Measurements from ENCODE around the gene POLA2. TPM values are rescaled to one million over a fixed set of nuclear protein-coding genes. Genes with fewer than 3 reads are reported as not detected.
A peak's percentile ranks its signal among the peaks of the same experiment; 100 is the strongest.

The POLA2 gene
- total and polyA plus RNA-seq, 9 of the 15 experiments (the other 6 are each of a cell fraction or from before 2014, with no cell fraction given) = 2.7 to 134 (median 44.4) TPM

DNA sequence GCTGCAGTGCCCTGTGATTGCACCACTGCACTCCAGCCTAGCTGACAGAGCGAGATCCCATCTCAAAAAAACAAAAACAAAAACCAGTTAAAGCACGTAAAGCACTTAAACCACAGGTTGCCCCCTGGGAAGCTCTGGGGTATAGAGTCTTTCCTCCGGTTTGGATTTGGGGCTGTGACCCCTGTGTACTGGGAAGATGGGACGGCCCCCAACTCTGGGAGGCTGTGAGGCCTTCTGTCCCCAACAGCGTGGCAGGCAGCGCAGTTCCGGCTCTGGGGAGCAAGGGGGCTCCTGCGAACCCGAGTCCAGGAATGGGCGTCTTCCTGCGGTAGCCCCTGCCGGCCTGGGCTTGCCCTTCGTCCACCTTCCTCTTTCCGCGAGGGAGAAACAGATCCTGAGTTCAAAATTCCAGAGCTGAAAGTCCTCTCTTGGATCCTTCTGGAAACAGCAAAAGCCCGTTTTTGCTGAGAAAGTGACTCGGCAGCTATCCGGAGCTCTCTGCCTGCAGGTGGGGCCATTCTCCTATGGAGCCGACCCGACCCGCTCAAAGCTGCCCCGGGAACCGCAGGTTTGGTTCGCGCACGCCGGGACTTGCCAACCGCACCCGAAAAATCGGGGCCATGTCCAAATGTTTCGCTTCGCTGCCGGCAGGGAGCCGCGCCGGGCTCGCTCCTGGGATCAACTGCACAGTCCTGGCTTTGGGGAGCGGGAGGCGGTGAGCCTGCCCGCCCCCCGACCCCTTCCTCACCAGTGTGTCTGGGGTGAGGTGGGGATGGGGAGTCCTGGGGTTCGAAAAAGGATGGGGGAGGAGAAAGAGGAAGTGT lies 36.3 kb upstream of the POLA2 start (continued):
- no peak for TF ChIP-seq ZNF224 (CRISPR knock-in tag; IDR thresholded peaks at IDR 0.05)
- no peak for TF ChIP-seq ZNF239 (CRISPR knock-in tag; IDR thresholded peaks at IDR 0.05)
- no peak for TF ChIP-seq ELF2 (CRISPR knock-in tag; IDR thresholded peaks at IDR 0.05)
- no peak for TF ChIP-seq TBL1XR1 (IDR thresholded peaks at IDR 0.05; ENCODE audit: low read length in 2 of 2)
- TF ChIP-seq, protein P1, sequence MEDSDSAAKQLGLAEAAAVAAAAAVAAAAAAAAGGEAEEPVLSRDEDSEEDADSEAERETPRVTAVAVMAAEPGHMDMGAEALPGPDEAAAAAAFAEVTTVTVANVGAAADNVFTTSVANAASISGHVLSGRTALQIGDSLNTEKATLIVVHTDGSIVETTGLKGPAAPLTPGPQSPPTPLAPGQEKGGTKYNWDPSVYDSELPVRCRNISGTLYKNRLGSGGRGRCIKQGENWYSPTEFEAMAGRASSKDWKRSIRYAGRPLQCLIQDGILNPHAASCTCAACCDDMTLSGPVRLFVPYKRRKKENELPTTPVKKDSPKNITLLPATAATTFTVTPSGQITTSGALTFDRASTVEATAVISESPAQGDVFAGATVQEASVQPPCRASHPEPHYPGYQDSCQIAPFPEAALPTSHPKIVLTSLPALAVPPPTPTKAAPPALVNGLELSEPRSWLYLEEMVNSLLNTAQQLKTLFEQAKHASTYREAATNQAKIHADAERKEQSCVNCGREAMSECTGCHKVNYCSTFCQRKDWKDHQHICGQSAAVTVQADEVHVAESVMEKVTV (CRISPR knock-in tag; IDR thresholded peaks at IDR 0.05) = peak; percentile 41; the same call in 1 of the 2 replicates
- TF ChIP-seq ZNF507 (tag; conservative IDR thresholded peaks at IDR 0.05) = no peak
- no peak for TF ChIP-seq C11orf30 (IDR thresholded peaks at IDR 0.05; ENCODE audit: low read depth)
- TF ChIP-seq EP400 (IDR thresholded peaks at IDR 0.05) = peak; percentile 65; the same call in 1 of the 2 replicates
- no peak for TF ChIP-seq TEAD4 (IDR thresholded peaks at IDR 0.05; ENCODE audit: low read length)
- no peak for TF ChIP-seq TEAD4 (CRISPR knock-in tag; IDR thresholded peaks at IDR 0.05; ENCODE audit: borderline replicate concordance)
- TF ChIP-seq NFE2L1 (tag; IDR thresholded peaks at IDR 0.05; ENCODE audit: borderline replicate concordance, low read depth) = no peak
- TF ChIP-seq, protein P2, sequence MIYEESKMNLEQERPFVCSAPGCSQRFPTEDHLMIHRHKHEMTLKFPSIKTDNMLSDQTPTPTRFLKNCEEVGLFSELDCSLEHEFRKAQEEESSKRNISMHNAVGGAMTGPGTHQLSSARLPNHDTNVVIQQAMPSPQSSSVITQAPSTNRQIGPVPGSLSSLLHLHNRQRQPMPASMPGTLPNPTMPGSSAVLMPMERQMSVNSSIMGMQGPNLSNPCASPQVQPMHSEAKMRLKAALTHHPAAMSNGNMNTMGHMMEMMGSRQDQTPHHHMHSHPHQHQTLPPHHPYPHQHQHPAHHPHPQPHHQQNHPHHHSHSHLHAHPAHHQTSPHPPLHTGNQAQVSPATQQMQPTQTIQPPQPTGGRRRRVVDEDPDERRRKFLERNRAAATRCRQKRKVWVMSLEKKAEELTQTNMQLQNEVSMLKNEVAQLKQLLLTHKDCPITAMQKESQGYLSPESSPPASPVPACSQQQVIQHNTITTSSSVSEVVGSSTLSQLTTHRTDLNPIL (CRISPR knock-in tag; IDR thresholded peaks at IDR 0.05) = no peak
- TF ChIP-seq PHTF2 (CRISPR knock-in tag; IDR thresholded peaks at IDR 0.05) = no peak
- no peak for TF ChIP-seq NUFIP1 (IDR thresholded peaks at IDR 0.05; ENCODE audit: partially characterized antibody)
- TF ChIP-seq, protein P3, sequence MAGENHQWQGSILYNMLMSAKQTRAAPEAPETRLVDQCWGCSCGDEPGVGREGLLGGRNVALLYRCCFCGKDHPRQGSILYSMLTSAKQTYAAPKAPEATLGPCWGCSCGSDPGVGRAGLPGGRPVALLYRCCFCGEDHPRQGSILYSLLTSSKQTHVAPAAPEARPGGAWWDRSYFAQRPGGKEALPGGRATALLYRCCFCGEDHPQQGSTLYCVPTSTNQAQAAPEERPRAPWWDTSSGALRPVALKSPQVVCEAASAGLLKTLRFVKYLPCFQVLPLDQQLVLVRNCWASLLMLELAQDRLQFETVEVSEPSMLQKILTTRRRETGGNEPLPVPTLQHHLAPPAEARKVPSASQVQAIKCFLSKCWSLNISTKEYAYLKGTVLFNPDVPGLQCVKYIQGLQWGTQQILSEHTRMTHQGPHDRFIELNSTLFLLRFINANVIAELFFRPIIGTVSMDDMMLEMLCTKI (IDR thresholded peaks at IDR 0.05; ENCODE audit: partially characterized antibody) = no peak
- no peak for TF ChIP-seq PML (IDR thresholded peaks at IDR 0.05; ENCODE audit: low read length)
- TF ChIP-seq SP1 (CRISPR knock-in tag; IDR thresholded peaks at IDR 0.05) = peak; percentile 60
- TF ChIP-seq KLF6 (CRISPR knock-in tag; IDR thresholded peaks at IDR 0.05; ENCODE audit: borderline replicate concordance) = 0 out of 2 replicates have a peak, but pooled peaks have one; percentile 37
- TF ChIP-seq HDAC8 (tag; IDR thresholded peaks at IDR 0.05) = no peak
- peak; percentile 27 for TF ChIP-seq TAF1 (IDR thresholded peaks at IDR 0.05; ENCODE audit: control insufficient read depth, extremely low read depth, insufficient read depth, low read length, severe bottlenecking)
- TF ChIP-seq, protein P4, sequence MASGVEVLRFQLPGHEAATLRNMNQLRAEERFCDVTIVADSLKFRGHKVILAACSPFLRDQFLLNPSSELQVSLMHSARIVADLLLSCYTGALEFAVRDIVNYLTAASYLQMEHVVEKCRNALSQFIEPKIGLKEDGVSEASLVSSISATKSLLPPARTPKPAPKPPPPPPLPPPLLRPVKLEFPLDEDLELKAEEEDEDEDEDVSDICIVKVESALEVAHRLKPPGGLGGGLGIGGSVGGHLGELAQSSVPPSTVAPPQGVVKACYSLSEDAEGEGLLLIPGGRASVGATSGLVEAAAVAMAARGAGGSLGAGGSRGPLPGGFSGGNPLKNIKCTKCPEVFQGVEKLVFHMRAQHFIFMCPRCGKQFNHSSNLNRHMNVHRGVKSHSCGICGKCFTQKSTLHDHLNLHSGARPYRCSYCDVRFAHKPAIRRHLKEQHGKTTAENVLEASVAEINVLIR (CRISPR knock-in tag; IDR thresholded peaks at IDR 0.05) = no peak
- no peak for TF ChIP-seq NFXL1 (CRISPR knock-in tag; IDR thresholded peaks at IDR 0.05)
- TF ChIP-seq CHD4 (IDR thresholded peaks at IDR 0.05; ENCODE audit: insufficient read depth, insufficient replicate concordance, low read depth, low read length, poor library complexity, severe bottlenecking) = no peak
- TF ChIP-seq GATAD2B (IDR thresholded peaks at IDR 0.05; ENCODE audit: borderline replicate concordance) = no peak
